ENCODE data around the gene ARFRP1. TPM values are rescaled to one million over a fixed set of nuclear protein-coding genes. Genes with fewer than 3 reads are reported as not detected.
"Not testable (repeated sequence)": the region's sequence is repeated elsewhere in the genome, so short reads cannot be mapped to it uniquely, and the experiment has no call there.

Gene ARFRP1
- total and polyA plus RNA-seq, 2 donors = 39.2 to 94.0 TPM

DNA sequence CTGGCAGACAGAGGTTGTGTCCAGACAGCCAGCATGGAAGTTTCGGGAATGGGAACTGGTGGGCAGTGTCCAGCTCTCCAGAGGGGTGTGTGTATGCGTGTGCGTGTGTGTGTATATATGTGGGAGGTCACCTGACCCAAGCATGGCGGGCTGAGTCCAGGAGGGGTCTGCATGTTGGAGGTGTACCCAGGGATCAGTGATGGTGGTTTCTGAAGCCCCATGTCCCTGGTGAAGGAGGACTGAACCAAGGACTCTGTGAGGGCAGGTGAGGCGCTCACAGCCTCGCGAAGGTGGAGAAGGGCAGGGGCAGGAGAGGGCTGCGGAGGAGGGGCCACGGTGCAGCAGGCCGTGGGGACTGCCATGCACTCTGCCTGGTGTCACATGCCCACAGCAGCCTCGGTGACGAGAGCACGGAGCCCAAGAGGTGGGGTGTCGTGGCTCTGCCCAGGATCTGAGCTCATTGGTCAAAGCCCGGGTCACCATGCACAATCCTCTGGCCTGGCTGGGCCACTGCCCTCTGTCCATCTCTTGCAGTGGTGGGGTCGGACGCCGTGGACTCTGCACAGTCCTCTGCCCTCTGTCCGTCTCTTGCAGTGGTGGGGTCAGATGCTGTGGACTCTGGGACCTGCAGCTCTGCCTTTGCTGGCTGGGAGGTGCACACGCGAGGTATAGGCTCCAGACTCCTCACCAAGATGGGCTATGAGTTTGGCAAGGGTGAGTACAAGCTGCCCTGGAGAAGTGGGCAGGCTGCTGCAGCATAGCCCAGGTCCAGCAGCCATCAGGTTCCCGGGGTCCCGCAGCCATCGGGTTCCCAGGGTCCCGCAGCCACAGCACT lies 26.6 kb upstream of the ARFRP1 start:
- Histone ChIP-seq H3K27ac (ENCODE audit: low read depth in 1 of 2, low read length in 1 of 2) (peak overlapping the region in 1 of 2 donors; percentile 4), H3K4me1 (ENCODE audit: control insufficient read depth in 2 of 2, insufficient read depth in 2 of 2, low read length in 2 of 2) (peaks cover 72 to 93% of the 10 kb centered on the region in 2 donors), H3K4me3 (ENCODE audit: low read length in 2 of 2) (no peak overlapping the region), H3K9me3 (ENCODE audit: control insufficient read depth in 2 of 2, insufficient read depth in 1 of 2, low read length in 1 of 2) (peaks cover 0 to 19% of the 10 kb centered on the region in 2 donors), H3K27me3 (ENCODE audit: control insufficient read depth in 2 of 2, insufficient read depth in 1 of 2, low read length in 1 of 2) (peaks cover 0 to 11% of the 10 kb centered on the region in 2 donors), H3K36me3 (ENCODE audit: control insufficient read depth in 2 of 2, insufficient read depth in 2 of 2, low read length in 1 of 2) (peaks cover 39 to 47% of the 10 kb centered on the region in 2 donors)
- 90% methylated on average over 25 of the region's 25 CpGs for WGBS
- DNase-seq (ENCODE audit: low read depth in 6 of 9, low spot score in 9 of 9) = no peak

DNA sequence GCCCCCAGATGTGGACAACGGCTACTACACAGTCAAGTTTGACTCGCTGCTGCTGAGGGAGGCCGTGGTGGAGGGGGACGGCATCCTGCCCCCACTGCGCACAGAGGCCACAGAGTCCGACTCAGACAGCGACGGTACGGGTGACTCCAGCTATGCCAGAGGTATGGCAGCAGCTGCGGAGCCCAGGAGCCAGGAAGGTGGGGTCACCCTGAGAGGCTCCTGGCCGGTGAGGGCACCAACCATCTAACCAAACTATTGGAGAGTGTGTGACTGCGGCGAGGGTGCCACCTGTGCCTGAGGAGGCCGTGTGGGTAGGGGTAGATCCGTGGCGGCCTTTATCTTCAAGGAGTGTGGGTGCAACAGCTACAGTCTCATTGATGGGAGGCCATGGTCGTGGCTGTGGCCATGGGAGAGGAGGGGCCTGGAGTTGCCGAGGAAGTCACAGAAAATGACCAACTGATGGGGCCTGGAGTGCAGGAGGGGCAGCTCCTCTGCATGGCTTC lies 25.9 kb upstream of the ARFRP1 start:
- Histone ChIP-seq H3K9me3 (ENCODE audit: control insufficient read depth in 2 of 2, insufficient read depth in 1 of 2, low read length in 1 of 2) (peaks cover 0 to 19% of the 10 kb centered on the region in 2 donors), H3K27ac (ENCODE audit: low read depth in 1 of 2, low read length in 1 of 2) (peak overlapping the region; percentile 4 to 19), H3K4me3 (ENCODE audit: low read length in 2 of 2) (no peak overlapping the region), H3K4me1 (ENCODE audit: control insufficient read depth in 2 of 2, insufficient read depth in 2 of 2, low read length in 2 of 2) (peaks cover 68 to 94% of the 10 kb centered on the region in 2 donors), H3K36me3 (ENCODE audit: control insufficient read depth in 2 of 2, insufficient read depth in 2 of 2, low read length in 1 of 2) (peaks cover 36 to 47% of the 10 kb centered on the region in 2 donors), H3K27me3 (ENCODE audit: control insufficient read depth in 2 of 2, insufficient read depth in 1 of 2, low read length in 1 of 2) (peaks cover 0 to 5% of the 10 kb centered on the region in 2 donors)
- 60% methylated on average over 18 of the region's 18 CpGs for WGBS
- no peak for DNase-seq (ENCODE audit: low read depth in 6 of 9, low spot score in 9 of 9)

DNA sequence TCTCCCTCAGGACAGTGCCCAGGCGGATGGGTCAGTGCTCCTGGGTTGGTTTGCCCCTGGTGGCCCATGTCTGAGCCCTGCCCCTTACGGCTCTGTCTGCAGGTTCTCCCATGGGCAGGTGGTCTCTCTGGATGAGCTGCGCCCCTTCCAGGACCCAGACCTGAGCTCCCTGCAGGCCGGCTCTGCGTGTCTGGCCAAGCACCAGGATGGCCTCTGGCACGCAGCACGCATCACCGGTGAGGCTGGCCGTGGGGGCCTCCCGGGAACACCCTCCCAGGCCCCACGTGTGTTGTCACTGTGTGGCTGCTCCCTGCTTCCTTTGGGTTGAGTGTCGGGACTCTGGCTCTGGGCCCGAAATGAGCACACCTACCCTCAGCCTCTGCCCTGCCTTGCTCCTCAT lies 25.3 kb upstream of the ARFRP1 start:
- Histone ChIP-seq H3K27ac (ENCODE audit: low read depth in 1 of 2, low read length in 1 of 2) (peak overlapping the region in 1 of 2 donors; percentile 19), H3K27me3 (ENCODE audit: control insufficient read depth in 2 of 2, insufficient read depth in 1 of 2, low read length in 1 of 2) (no peaks in the 10 kb centered on the region), H3K36me3 (ENCODE audit: control insufficient read depth in 2 of 2, insufficient read depth in 2 of 2, low read length in 1 of 2) (peaks cover 31 to 41% of the 10 kb centered on the region in 2 donors), H3K4me1 (ENCODE audit: control insufficient read depth in 2 of 2, insufficient read depth in 2 of 2, low read length in 2 of 2) (peaks cover 68 to 94% of the 10 kb centered on the region in 2 donors), H3K9me3 (ENCODE audit: control insufficient read depth in 2 of 2, insufficient read depth in 1 of 2, low read length in 1 of 2) (peaks cover 0 to 19% of the 10 kb centered on the region in 2 donors), H3K4me3 (ENCODE audit: low read length in 2 of 2) (no peak overlapping the region)
- WGBS = 96% methylated on average over 13 of the region's 13 CpGs
- DNase-seq (ENCODE audit: low read depth in 6 of 9, low spot score in 9 of 9) = no peak

- Histone ChIP-seq H3K4me3 (ENCODE audit: low read length in 2 of 2) (no peak overlapping the region), H3K27ac (ENCODE audit: low read depth in 1 of 2, low read length in 1 of 2) (no peak overlapping the region), H3K9me3 (ENCODE audit: control insufficient read depth in 2 of 2, insufficient read depth in 1 of 2, low read length in 1 of 2) (peaks cover 0 to 19% of the 10 kb centered on the region in 2 donors), H3K36me3 (ENCODE audit: control insufficient read depth in 2 of 2, insufficient read depth in 2 of 2, low read length in 1 of 2) (peaks cover 30 to 40% of the 10 kb centered on the region in 2 donors), H3K4me1 (ENCODE audit: control insufficient read depth in 2 of 2, insufficient read depth in 2 of 2, low read length in 2 of 2) (peaks cover 71 to 94% of the 10 kb centered on the region in 2 donors), H3K27me3 (ENCODE audit: control insufficient read depth in 2 of 2, insufficient read depth in 1 of 2, low read length in 1 of 2) (no peaks in the 10 kb centered on the region)
- no peak for DNase-seq (ENCODE audit: low read depth in 6 of 9, low spot score in 9 of 9)
- 91% methylated on average over 38 of the region's 38 CpGs for WGBS
Measured at GRCh38 chr20:63732118-63733095, 24.6 kb upstream of the ARFRP1 start.

DNA sequence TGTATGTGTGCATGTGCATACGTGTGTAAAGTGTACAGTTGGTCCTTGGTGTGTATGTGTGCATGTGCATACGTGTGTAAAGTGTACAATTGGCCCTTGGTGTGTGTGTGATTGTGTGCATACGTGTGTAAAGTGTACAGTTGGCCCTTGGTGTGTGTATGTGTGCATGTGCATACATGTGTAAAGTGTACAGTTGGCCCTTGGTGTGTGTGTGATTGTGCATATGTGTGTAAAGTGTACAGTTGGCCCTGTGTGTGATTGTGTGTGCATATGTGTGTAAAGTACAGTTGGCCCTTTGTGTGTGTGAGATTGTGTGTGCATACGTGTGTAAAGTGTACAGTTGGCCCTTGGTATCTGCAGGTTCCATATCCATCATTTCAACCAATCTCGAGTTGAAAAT lies 23.6 kb upstream of the ARFRP1 start:
- peak overlapping the region in 1 of 2 donors; percentile 9 for H3K4me3 ChIP-seq (ENCODE audit: low read length in 2 of 2)
- H3K4me1 ChIP-seq (ENCODE audit: control insufficient read depth in 2 of 2, insufficient read depth in 2 of 2, low read length in 2 of 2) = peaks cover 71 to 90% of the 10 kb centered on the region in 2 donors
- peaks cover 0 to 12% of the 10 kb centered on the region in 2 donors for H3K9me3 ChIP-seq (ENCODE audit: control insufficient read depth in 2 of 2, insufficient read depth in 1 of 2, low read length in 1 of 2)
- peak overlapping the region; percentile 93 to 99 for H3K27ac ChIP-seq (ENCODE audit: low read depth in 1 of 2, low read length in 1 of 2)
- no peak for DNase-seq (ENCODE audit: low read depth in 6 of 9, low spot score in 9 of 9)
- 88% methylated on average over 5 of the region's 5 CpGs for WGBS
- H3K36me3 ChIP-seq (ENCODE audit: control insufficient read depth in 2 of 2, insufficient read depth in 2 of 2, low read length in 1 of 2) = peaks cover 35 to 41% of the 10 kb centered on the region in 2 donors
- no peaks in the 10 kb centered on the region for H3K27me3 ChIP-seq (ENCODE audit: control insufficient read depth in 2 of 2, insufficient read depth in 1 of 2, low read length in 1 of 2)

DNA sequence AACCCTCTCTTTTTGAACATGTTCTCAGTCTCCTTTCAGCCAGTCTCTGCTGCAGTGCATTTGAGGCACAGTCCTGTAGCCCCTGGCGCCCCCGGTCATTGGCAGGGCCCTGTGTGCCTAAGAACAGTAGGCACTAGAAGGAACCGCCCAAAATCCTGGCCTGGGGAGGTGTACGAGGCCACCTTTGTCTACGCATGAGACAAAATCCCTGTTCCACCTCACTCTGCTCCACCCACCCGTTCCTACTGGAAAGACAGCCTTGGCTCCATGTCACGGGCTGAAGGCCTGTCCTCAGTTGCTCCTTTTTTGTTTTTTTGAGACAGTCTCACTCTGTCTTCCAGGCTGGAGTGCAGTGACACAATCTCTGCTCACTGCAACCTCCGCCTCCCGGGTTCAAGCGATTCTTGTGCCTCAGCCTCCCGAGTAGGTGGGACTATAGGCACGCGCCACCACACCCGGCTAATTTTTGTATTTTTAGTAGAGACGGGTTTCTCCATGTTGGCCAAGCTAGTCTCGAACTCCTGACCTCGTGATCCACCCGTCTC lies 22.5 kb upstream of the ARFRP1 start:
- peaks cover 61 to 78% of the 10 kb centered on the region in 2 donors for H3K4me1 ChIP-seq (ENCODE audit: control insufficient read depth in 2 of 2, insufficient read depth in 2 of 2, low read length in 2 of 2)
- not testable (repeated sequence) for H3K27me3 ChIP-seq (ENCODE audit: control insufficient read depth in 2 of 2, insufficient read depth in 1 of 2, low read length in 1 of 2); DNase-seq (ENCODE audit: low read depth in 6 of 9, low spot score in 9 of 9); H3K4me3 ChIP-seq (ENCODE audit: low read length in 2 of 2)
- peaks cover 0 to 16% of the 10 kb centered on the region in 2 donors for H3K9me3 ChIP-seq (ENCODE audit: control insufficient read depth in 2 of 2, insufficient read depth in 1 of 2, low read length in 1 of 2)
- 72% methylated on average over 18 of the region's 18 CpGs for WGBS
- peaks cover 37 to 39% of the 10 kb centered on the region in 2 donors for H3K36me3 ChIP-seq (ENCODE audit: control insufficient read depth in 2 of 2, insufficient read depth in 2 of 2, low read length in 1 of 2)
- H3K27ac ChIP-seq (ENCODE audit: low read depth in 1 of 2, low read length in 1 of 2) = peak overlapping the region; percentile 88 to 99

DNA sequence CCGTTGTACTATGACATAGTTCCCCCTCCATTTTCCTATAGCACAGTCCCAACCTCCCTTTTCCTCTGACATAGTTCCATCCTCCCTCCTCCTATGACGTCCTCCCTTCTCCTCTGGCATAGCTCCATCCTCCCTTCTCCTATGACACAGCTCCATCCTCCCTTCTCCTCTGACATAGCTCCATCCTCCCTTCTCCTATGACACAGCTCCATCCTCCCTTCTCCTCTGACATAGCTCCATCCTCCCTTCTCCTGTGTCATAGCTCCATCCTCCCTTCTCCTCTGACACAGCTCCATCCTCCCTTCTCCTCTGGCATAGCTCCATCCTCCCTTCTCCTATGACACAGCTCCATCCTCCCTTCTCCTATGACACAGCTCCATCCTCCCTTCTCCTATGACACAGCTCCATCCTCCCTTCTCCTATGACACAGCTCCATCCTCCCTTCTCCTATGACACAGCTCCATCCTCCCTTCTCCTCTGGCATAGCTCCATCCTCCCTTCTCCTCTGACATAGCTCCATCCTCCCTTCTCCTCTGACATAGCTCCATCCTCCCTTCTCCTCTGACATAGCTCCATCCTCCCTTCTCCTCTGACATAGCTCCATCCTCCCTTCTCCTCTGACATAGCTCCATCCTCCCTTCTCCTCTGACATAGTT lies 15.3 kb upstream of the ARFRP1 start:
- H3K4me3 ChIP-seq (ENCODE audit: low read length in 2 of 2); H3K27me3 ChIP-seq (ENCODE audit: control insufficient read depth in 2 of 2, insufficient read depth in 1 of 2, low read length in 1 of 2); DNase-seq (ENCODE audit: low read depth in 6 of 9, low spot score in 9 of 9); H3K27ac ChIP-seq (ENCODE audit: low read depth in 1 of 2, low read length in 1 of 2): not testable (repeated sequence)
- H3K9me3 ChIP-seq (ENCODE audit: control insufficient read depth in 2 of 2, insufficient read depth in 1 of 2, low read length in 1 of 2) = peaks cover 1 to 27% of the 10 kb centered on the region in 2 donors
- 89% methylated on average over 2 of the region's 2 CpGs for WGBS
- peaks cover 44 to 47% of the 10 kb centered on the region in 2 donors for H3K36me3 ChIP-seq (ENCODE audit: control insufficient read depth in 2 of 2, insufficient read depth in 2 of 2, low read length in 1 of 2)
- H3K4me1 ChIP-seq (ENCODE audit: control insufficient read depth in 2 of 2, insufficient read depth in 2 of 2, low read length in 2 of 2) = peaks cover 5 to 11% of the 10 kb centered on the region in 2 donors

GRCh38 chr20:63718996-63719395 lies 11.2 kb upstream of the ARFRP1 start:
- Histone ChIP-seq H3K27me3 (ENCODE audit: control insufficient read depth in 2 of 2, insufficient read depth in 1 of 2, low read length in 1 of 2) (no peaks in the 10 kb centered on the region), H3K36me3 (ENCODE audit: control insufficient read depth in 2 of 2, insufficient read depth in 2 of 2, low read length in 1 of 2) (peaks cover 46 to 62% of the 10 kb centered on the region in 2 donors), H3K4me1 (ENCODE audit: control insufficient read depth in 2 of 2, insufficient read depth in 2 of 2, low read length in 2 of 2) (no peaks in the 10 kb centered on the region), H3K4me3 (ENCODE audit: low read length in 2 of 2) (no peak overlapping the region), H3K9me3 (ENCODE audit: control insufficient read depth in 2 of 2, insufficient read depth in 1 of 2, low read length in 1 of 2) (peaks cover 4 to 28% of the 10 kb centered on the region in 2 donors), H3K27ac (ENCODE audit: low read depth in 1 of 2, low read length in 1 of 2) (no peak overlapping the region)
- no peak for DNase-seq (ENCODE audit: low read depth in 6 of 9, low spot score in 9 of 9)
- 100% methylated on average over 2 of the region's 2 CpGs for WGBS
